GM04503 (cell line): Measurements from ENCODE around the gene MAGEB1.
A peak's percentile ranks its signal among the peaks of the same experiment; 100 is the strongest.

Experiments
- DNase-seq: peaks from one replicate; pipeline ENCODE4 v3.0.0-alpha.2; 2012; ENCODE audit warnings: low read depth

MAGEB1 gene

DNA sequence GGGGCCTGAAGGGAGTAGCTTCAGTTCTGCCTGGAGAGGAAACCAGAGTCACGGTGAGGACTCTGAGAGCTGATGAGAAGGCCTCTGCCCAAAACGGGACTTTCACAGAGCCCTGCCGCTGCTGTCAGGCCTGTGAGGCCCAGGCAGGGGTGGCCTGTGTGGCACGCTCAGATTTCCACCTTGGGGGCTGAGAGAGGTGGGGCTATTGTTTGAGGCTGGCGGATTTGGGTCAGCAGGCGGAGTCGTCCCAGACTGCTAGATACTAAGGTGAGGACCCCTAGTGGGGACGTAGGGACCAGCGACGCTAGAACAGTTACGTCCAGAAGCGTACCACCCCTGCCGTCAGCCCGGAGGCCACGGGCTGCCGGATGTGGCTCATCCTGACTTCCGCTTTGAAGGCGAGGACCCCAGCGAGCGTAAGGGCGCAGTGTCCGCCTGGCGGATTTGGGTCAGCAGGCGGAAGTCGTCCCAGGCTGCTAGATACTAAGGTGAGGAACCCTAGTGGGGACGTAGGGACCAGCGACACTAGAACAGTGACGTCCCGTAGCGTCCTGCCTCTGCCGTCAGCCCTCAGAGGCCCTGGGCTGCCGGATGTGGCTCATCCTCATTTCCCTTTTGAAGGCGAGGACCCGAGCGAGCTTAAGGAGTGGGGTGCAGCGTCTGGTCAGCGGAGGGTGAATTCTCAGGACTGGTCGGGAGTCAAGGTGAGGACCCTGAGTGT, at the start of gene MAGEB1:
TSS of gene MAGEB1 (plus strand) at position 378 of the 721 bp plus-strand sequence. CDS start 3,348 bp downstream, outside the sequence.
- no peak for DNase-seq

- DNase-seq, result no peak
These were observed 34.8 kb upstream of the MAGEB1 start for GRCh38 chrX:30212172-30212571.

GRCh38 chrX:30215357-30215843, 31.5 kb upstream of the MAGEB1 start, which contains the start of gene MAGEB2:
Gene MAGEB2, plus strand, starts transcription at chrX:30215563. Its CDS starts 3,018 bp downstream, at chrX:30218581.
- DNase-seq, result no peak

- no peak for DNase-seq
These were observed 29.5 kb upstream of the MAGEB1 start for GRCh38 chrX:30217465-30217864.

- no peak for DNase-seq
These were observed 27.6 kb upstream of the MAGEB1 start for GRCh38 chrX:30219372-30219771.

GRCh38 chrX:30220661-30221060, 26.3 kb upstream of the MAGEB1 start:
- DNase-seq, result no peak

GRCh38 chrX:30224536-30224935, 22.4 kb upstream of the MAGEB1 start:
- no peak for DNase-seq

GRCh38 chrX:30228526-30228925, 18.4 kb upstream of the MAGEB1 start:
- no peak for DNase-seq

GRCh38 chrX:30230395-30230794, 16.6 kb upstream of the MAGEB1 start, which contains the start of gene MAGEB3:
Gene MAGEB3, plus strand, starts transcription at chrX:30230657. Its CDS starts 5,268 bp downstream, at chrX:30235925.
- DNase-seq, result no peak

DNA sequence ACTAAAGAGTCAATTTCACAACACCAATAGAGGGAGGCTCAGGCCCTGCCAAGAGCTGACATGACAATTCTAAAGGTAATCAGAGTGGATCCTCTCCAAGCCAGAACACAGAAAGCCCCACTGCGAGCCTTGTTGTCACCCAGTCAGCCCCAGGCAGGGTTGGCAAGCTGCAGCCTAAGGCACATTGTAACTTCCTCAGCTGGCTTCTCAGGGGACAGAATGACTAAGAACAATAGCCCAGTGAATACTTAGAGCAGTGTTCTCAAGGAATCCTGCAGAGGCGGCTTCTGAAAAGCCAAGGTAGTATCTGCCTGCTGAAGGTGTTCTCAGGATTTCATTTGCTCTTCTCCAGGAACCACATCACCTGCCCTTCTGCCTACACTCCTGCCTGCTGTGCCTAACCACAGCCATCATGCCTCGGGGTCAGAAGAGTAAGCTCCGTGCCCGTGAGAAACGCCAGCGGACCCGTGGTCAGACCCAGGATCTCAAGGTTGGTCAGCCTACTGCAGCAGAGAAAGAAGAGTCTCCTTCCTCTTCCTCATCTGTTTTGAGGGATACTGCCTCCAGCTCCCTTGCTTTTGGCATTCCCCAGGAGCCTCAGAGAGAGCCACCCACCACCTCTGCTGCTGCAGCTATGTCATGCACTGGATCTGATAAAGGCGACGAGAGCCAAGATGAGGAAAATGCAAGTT, 5.1 kb upstream of the MAGEB1 start, which contains the start of gene MAGEB4:
TSS of gene MAGEB4 (plus strand) at position 277 of the 692 bp plus-strand sequence. CDS start at position 413, 136 bp downstream.
- DNase-seq, result no peak

DNA sequence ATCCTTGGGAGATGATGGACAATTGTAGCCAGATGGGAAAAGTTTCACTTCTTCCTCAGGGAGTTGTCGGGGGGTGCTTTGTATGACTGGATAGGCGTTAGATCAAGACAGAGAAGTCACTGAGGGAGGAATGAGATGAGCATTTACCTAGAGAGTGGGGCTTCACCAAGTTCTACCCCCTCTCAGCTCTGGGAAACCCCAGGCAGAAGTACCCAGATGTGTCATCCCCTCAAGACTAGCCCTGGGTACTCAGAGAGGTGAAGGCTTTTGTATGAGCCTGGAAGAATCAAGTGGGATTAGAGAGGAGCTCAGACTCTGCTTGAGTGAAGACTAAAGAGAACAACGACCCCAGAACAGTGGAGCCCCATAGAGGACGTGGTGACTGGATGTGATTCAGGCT, 1.9 kb downstream of the MAGEB1 start:
- no peak for DNase-seq

GRCh38 chrX:30253257-30253656, 6.3 kb downstream of the MAGEB1 start:
- DNase-seq, result no peak

GRCh38 chrX:30259927-30260326, 13.0 kb downstream of the MAGEB1 start:
- no peak for DNase-seq

GRCh38 chrX:30261012-30261411, 14.1 kb downstream of the MAGEB1 start:
- DNase-seq, result no peak

DNA sequence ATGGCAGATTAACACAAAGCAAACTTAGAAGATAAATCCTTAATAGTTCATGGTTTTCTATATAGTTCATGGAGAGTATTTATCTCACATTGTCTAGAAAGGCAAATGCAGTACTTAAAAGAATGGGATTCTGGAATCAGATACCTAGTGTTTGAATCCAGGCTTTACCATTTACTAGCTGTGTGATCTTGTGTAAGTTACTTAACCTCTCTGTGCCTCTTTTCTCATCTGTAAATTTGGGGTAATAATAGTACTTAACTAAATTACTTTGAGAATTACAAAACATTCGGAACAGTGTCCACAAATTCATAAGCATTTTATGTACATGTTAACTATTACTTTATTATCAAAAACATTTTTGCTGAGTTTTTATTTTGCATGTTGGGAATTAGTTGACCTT, 15.8 kb downstream of the MAGEB1 start:
- DNase-seq, result no peak

DNA sequence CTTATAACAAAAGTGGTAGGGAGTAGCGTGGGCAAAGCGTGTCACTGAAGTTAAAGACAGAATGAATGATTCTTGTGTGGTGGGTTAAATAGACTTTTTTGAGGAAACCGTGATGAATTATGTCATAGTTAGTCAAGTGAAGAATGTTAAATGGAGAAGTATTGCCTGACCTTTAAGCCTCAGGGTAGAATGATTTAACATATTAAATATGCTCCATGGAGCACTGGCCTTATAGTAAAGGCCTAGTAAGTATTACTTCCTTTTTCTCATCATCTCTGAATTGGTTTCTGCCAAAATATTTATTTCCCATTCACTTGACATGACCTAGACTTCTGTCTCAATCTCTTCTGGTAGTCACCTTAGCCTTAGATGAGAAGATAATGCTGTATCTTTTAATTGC, 23.7 kb downstream of the MAGEB1 start:
- no peak for DNase-seq

- no peak for DNase-seq
These were observed 28.6 kb downstream of the MAGEB1 start for GRCh38 chrX:30275498-30275897.

DNA sequence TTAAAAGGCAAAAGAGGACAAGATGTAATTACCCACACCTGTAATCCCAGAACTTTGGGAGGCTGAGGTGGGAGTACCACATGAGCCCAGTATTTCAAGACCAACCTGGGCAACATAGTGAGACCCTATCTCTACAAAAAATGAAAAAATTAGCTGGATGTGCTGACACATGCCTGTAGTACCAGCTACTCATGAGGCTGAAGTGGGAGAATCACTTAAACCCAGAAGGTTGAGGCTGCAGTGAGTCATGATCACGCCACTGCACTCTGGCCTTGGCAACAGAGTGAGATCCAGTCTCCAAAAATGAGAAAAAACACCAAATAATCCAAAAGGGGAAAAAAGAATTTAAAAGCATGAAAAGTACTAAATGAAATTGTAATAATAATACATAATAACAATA, 31.4 kb downstream of the MAGEB1 start:
- DNase-seq, result no peak

- no peak for DNase-seq
These were observed 33.5 kb downstream of the MAGEB1 start for GRCh38 chrX:30280428-30280827.

DNA sequence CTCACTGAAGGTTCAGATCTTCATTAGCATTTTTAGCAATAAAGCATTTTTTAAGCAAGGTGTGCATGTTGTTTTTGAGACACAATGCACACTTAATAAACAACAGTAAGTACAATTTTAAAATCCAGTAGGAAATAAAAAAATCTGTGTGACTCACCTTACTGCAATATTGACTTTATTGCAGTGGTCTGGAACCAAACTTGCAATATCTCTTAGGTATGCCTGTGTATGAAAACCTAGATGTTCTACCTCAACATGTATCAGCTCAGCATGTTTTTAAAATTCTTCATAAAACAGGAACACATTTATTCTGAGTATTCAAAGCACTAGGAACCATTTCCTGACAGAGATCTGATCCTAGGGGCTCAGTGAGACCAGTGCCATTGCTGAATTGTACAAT, 35.6 kb downstream of the MAGEB1 start:
- DNase-seq, result no peak

DNA sequence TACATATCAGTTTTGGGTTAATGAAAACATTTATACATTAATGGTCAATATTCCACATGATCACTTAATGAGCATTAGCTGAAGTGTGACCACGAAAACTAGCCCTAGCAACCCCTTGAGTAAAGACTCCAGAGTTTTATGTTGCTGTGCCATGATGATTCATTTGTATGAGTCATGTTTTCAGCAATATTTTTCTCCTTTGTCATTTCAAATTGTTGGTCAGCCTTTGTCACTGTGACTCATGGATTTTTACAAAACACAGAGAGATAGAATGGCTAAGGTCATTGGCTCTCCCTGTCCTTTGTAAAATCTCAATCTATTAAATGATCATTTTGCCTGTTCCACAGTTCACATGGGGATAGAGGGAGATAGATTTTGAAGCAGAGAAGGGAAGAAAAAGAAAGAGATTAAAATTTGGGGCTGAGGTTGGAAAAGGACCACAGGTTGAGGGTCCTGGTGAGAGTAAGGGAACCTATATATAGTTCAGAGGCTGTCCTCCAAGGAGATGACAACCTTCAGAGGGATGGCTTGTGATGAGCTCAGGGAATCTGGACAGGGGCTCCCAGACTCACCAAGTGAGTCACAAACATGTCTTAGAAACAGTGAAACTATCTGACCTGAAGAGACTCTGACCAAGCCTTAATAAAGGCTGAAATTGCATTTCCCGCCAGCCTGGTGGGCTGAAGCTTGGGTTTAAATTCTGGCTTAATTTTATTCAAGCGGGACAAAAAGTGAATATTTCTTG, 36.7 kb downstream of the MAGEB1 start:
- peak; percentile 76 for DNase-seq
